Naive B cell (primary cell): ENCODE data around the gene DAZAP1. TPM values are rescaled to one million over a fixed set of nuclear protein-coding genes. Genes with fewer than 3 reads are reported as not detected.

Source experiments
- ATAC-seq, 2 donors: fragments of 150-1000 bp; cut with Tn5 transposase; 2 replicates each; pipeline ENCODE4 v1.10.0; 2021; ENCODE audit warnings: low read depth in 2 of 2, mild to moderate bottlenecking in 2 of 2, moderate library complexity in 2 of 2
- DNase-seq: peaks from one replicate; pipeline ENCODE4 v3.0.0; 2022
- H3K27ac Mint-ChIP-seq, 6 donors: one replicate each; pipeline ENCODE4 v1.8.0; 2020 to 2022; ENCODE audit warnings: mild to moderate bottlenecking in 6 of 6, mixed read lengths in 6 of 6, moderate library complexity in 5 of 6, inconsistent platforms in 2 of 6
- H3K27me3 Mint-ChIP-seq, 3 donors: one replicate each; pipeline ENCODE4 v1.8.0; 2021 to 2022; ENCODE audit warnings: mixed read lengths in 3 of 3, mild to moderate bottlenecking in 1 of 3
- H3K36me3 Mint-ChIP-seq, 2 donors: one replicate each; pipeline ENCODE4 v1.8.0; 2020 to 2022; ENCODE audit warnings: mixed read lengths in 2 of 2, inconsistent platforms in 1 of 2, mild to moderate bottlenecking in 1 of 2
- H3K4me1 Mint-ChIP-seq, 3 donors: one replicate each; pipeline ENCODE4 v1.8.0; 2020 to 2022; ENCODE audit warnings: mixed read lengths in 3 of 3, inconsistent platforms in 1 of 3, mild to moderate bottlenecking in 1 of 3, moderate library complexity in 1 of 3
- H3K4me3 Mint-ChIP-seq, 8 donors: one replicate each; pipeline ENCODE4 v1.8.0; 2020 to 2022; ENCODE audit warnings: mild to moderate bottlenecking in 8 of 8, mixed read lengths in 8 of 8, moderate library complexity in 8 of 8, inconsistent platforms in 2 of 8
- H3K9me3 Mint-ChIP-seq, 7 donors: one replicate each; pipeline ENCODE4 v1.8.0; 2020 to 2022; ENCODE audit warnings: mixed read lengths in 7 of 7, mild to moderate bottlenecking in 5 of 7, inconsistent platforms in 2 of 7, moderate library complexity in 1 of 7
- polyA plus RNA-seq, 6 donors: library from polyadenylated mRNA; unstranded; fragments of 300-500 nt; fragmentation: Illumina TruSeq; gene quantifications; one replicate each; pipeline ENCODE4 v1.2.3, GENCODE V29; 2021; ENCODE audit warnings: low read depth in 6 of 6

DAZAP1 gene
- polyA plus RNA-seq, 6 donors from 2014 or later, result 3.6 to 7.5 (median 6.2) TPM

DNA sequence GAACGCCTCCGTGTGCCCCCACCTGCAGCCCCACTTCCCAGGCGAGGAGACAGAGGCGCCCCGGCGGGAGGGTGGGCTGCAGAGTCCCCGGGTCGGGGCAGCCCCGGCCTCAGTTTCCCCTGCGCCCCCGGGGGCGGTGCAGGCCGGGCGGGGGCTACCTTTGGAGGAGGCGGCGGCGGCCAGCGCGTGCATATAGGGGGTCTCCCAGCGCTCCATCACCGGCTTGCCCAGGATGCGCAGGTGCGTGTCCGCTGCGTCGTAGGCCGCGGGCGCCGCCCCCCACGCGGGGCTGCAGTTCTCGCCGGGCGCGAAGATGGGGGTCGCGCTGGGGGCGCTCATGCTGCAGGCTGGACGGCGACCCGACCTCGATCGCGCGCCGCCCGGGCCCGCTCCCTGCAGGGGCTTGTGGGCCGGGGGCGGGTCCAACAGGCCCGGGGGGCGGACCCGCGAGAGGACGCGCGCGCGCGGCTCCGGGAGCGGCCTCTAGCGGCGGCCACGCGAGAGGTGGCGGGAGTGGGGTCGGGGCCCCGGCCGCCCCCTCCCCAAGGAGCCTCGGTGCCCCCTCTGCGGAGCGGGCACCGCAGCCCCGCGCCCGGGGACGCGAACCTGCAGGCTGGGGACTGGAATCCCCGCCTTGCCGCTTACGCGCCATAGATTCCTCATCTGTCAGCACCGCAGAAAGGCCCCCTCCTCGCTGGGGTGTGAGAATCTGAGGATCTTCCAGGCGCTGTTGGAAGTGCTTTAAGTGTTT lies 6.1 kb upstream of the DAZAP1 start, which contains the start of gene GAMT:
TSS of gene GAMT (minus strand) at position 405 of the 751 bp plus-strand sequence. CDS start at position 339, 66 bp downstream.
- Mint-ChIP-seq H3K9me3 (no peaks in the 10 kb centered on the region), H3K4me3 (peak within 1 kb of the TSS; percentile 69 to 88 (median 78)), H3K36me3 (no peaks in the 10 kb centered on the region), H3K4me1 (peaks cover 10 to 16% (median 13%) of the 10 kb centered on the region in 3 donors), H3K27me3 (peaks cover 0 to 13% (median 8%) of the 10 kb centered on the region in 3 donors), H3K27ac (peak within 1 kb of the TSS in 1 of 6 donors; percentile 42)
- DNase-seq (peak; percentile 55), ATAC-seq (peak; percentile 83 to 84)

DNA sequence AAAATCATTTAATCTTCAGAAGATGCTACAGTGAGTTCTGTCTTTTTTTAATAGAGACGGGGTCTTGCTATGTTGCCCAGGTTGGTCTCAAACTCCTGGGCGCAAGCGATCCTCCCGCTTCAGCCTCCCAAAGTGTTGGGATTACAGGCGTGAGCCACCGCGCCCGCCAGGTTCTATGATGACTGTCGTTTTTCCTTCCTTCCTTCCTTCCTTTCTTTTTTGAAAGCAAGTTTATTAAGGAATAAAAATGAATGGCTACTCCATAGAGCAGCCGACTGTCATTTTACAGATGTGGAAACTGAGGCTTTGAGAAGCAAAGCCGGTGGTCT lies 5.5 kb upstream of the DAZAP1 start:
- ATAC-seq (no peak), DNase-seq (no peak)
- Mint-ChIP-seq H3K27ac (no peak overlapping the region), H3K9me3 (no peaks in the 10 kb centered on the region), H3K4me1 (peaks cover 15 to 21% (median 18%) of the 10 kb centered on the region in 3 donors), H3K4me3 (peak overlapping the region; percentile 49 to 88 (median 73)), H3K27me3 (peaks cover 0 to 13% (median 8%) of the 10 kb centered on the region in 3 donors), H3K36me3 (no peaks in the 10 kb centered on the region)

- DNase-seq, result no peak
- Mint-ChIP-seq H3K27ac (peak overlapping the region in 3 of 6 donors; percentile 39 to 66 (median 56)), H3K9me3 (no peaks in the 10 kb centered on the region), H3K4me3 (peak overlapping the region in 7 of 8 donors; percentile 51 to 89 (median 73)), H3K27me3 (peaks cover 0 to 13% (median 8%) of the 10 kb centered on the region in 3 donors), H3K36me3 (no peaks in the 10 kb centered on the region), H3K4me1 (peaks cover 16 to 22% (median 21%) of the 10 kb centered on the region in 3 donors)
- ATAC-seq, result no peak
Observed at GRCh38 chr19:1402411-1403070, 4.8 kb upstream of the DAZAP1 start.

DNA sequence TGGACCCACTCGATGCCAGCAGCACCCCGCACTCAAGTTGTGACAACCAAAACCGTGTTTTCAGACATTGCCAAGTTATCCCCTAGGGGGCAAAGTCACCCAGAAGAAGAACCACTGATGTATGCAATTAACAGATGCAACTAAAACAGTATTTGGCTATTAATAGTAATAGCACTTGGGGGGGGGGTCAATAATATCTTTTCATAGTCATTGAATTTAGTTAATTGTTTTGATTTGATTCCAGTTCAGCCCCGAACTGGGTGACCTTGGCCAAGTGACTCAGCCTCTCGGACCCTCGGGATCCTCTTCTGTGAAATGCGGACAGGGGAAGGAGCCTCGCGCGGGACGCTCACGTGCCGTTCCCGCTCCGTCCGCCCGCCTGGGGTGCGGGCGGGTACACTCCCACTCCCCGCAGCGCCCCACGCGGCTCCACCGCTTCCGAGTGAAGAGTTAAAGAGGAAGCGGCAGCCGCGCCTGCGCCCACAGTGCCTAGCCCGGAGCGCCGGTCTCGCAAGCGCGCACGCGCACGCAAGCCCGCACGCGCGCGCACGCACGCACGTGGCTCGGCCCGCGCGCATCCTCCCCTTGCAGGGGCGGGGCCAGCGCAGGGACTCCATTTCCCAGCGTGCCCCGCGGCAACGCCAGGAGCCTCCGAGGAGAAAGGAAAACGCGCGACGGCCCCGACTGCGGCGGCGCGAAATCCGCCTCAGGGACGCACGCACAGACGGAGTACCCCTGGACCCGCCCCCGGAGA lies 435 bp upstream of the DAZAP1 start:
- H3K9me3 Mint-ChIP-seq, result no peaks in the 10 kb centered on the region
- H3K4me3 Mint-ChIP-seq, result peak overlapping the region; percentile 75 to 91 (median 84)
- peaks cover 42 to 48% (median 46%) of the 10 kb centered on the region in 3 donors for H3K4me1 Mint-ChIP-seq
- H3K36me3 Mint-ChIP-seq, result no peaks in the 10 kb centered on the region
- peaks cover 0 to 13% (median 8%) of the 10 kb centered on the region in 3 donors for H3K27me3 Mint-ChIP-seq
- H3K27ac Mint-ChIP-seq, result peak overlapping the region; percentile 75 to 91 (median 89)
- ATAC-seq (peak; percentile 72 to 77), DNase-seq (peak; percentile 100)

GRCh38 chr19:1408300-1409203 lies 1.2 kb downstream of the DAZAP1 start:
- Mint-ChIP-seq H3K27me3 (peaks cover 0 to under 1% (median 0%) of the 10 kb centered on the region in 3 donors), H3K36me3 (no peaks in the 10 kb centered on the region), H3K27ac (peak overlapping the region in 5 of 6 donors; percentile 56 to 95 (median 92)), H3K9me3 (no peaks in the 10 kb centered on the region), H3K4me1 (peaks cover 43 to 52% (median 51%) of the 10 kb centered on the region in 3 donors), H3K4me3 (peak overlapping the region; percentile 84 to 97 (median 90))
- ATAC-seq (peak; percentile 2 to 6), DNase-seq (peak; percentile 47)

GRCh38 chr19:1409204-1410005 lies 2.0 kb downstream of the DAZAP1 start:
- Mint-ChIP-seq H3K4me3 (peak overlapping the region; percentile 84 to 97 (median 90)), H3K4me1 (peaks cover 43 to 59% (median 56%) of the 10 kb centered on the region in 3 donors)

GRCh38 chr19:1410136-1410786 lies 2.9 kb downstream of the DAZAP1 start:
- ATAC-seq (no peak), DNase-seq (no peak)
- Mint-ChIP-seq H3K4me3 (peak overlapping the region; percentile 35 to 97 (median 84)), H3K36me3 (no peaks in the 10 kb centered on the region), H3K27me3 (no peaks in the 10 kb centered on the region), H3K27ac (peak overlapping the region in 3 of 6 donors; percentile 83 to 90 (median 84)), H3K9me3 (no peaks in the 10 kb centered on the region), H3K4me1 (peaks cover 48 to 65% (median 62%) of the 10 kb centered on the region in 3 donors)

More at GRCh38 chr19:1409204-1410005, 2.0 kb downstream of the DAZAP1 start:
- Mint-ChIP-seq H3K9me3 (no peaks in the 10 kb centered on the region), H3K27ac (peak overlapping the region in 3 of 6 donors; percentile 56 to 95 (median 90)), H3K36me3 (no peaks in the 10 kb centered on the region), H3K27me3 (no peaks in the 10 kb centered on the region)
- ATAC-seq (no peak), DNase-seq (no peak)

DNA sequence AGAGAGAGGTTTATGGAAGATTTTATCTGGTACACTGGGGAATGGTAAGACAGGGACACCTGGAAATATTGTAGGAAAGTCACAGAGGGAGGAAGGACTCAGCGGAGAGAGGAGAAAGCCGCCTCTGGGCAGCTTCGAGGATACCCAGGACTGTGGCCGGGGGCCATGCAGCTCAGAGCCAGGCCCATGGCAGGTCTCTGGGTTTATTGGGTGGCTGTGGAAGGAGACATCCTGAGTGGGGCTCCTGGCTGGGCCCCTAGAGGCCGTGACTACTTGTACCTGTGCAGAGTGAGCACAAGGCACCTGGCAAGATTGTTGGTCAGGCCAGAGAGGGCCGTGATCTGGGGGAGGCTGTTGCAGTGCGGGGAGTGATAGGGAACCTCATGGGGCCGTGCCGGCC lies 3.4 kb downstream of the DAZAP1 start:
- no peaks in the 10 kb centered on the region for H3K9me3 Mint-ChIP-seq
- H3K4me3 Mint-ChIP-seq, result peak overlapping the region in 7 of 8 donors; percentile 26 to 97 (median 67)
- ATAC-seq (no peak), DNase-seq (no peak)
- peaks cover 51 to 70% (median 64%) of the 10 kb centered on the region in 3 donors for H3K4me1 Mint-ChIP-seq
- H3K27ac Mint-ChIP-seq, result peak overlapping the region in 3 of 6 donors; percentile 26 to 90 (median 84)
- no peaks in the 10 kb centered on the region for H3K27me3 Mint-ChIP-seq
- no peaks in the 10 kb centered on the region for H3K36me3 Mint-ChIP-seq

DNA sequence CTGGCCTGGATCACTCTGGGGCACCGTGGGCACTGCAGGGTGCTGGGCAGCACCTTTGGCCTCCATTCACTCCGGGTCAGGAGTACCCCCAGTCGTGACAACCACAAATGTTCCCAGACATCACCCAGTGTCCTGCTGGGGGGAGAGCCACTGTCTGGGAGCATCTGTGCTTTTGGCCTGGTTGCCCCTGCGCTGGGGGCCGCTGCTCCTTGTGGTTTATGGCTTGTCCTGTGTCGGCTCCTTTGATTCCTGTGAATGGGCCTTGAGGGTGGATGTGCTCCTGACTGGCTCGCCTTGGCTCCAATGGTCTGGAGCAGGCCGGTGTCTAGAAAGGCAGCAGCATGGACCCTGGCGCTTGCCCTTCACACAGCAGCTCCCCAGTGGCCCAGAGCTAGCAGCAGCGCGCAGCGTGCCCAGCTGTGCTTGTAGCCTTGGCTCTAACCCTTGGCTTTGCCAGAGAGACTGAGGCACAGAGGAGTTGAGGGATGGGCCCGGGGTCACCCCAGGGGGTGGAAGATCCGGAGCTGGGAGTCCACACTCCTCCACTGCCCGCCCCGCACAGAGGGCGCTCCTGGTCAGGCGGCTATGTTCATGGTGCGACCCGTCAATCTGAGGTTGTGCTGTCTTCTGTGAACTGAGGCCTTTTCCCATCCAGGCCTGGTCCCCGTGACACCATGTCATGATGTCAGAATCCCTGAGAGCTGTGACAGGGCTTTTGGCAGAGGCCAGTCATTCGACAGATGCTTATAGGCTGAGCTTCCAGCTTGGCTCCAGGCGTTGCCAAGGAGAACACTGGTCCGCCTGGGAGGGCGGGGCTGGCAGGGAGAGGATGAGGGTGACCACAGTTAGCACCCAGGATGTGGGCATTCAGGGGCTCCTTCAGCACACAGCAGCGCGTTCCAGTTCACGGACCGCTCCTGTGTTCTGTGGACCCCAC lies 4.1 kb downstream of the DAZAP1 start:
- Mint-ChIP-seq H3K36me3 (no peaks in the 10 kb centered on the region), H3K27ac (peak overlapping the region in 2 of 6 donors; percentile 62 to 90), H3K9me3 (no peaks in the 10 kb centered on the region), H3K4me1 (peaks cover 54 to 74% (median 66%) of the 10 kb centered on the region in 3 donors), H3K27me3 (no peaks in the 10 kb centered on the region), H3K4me3 (peak overlapping the region in 3 of 8 donors; percentile 74 to 86 (median 83))
- DNase-seq (no peak), ATAC-seq (no peak)

DNA sequence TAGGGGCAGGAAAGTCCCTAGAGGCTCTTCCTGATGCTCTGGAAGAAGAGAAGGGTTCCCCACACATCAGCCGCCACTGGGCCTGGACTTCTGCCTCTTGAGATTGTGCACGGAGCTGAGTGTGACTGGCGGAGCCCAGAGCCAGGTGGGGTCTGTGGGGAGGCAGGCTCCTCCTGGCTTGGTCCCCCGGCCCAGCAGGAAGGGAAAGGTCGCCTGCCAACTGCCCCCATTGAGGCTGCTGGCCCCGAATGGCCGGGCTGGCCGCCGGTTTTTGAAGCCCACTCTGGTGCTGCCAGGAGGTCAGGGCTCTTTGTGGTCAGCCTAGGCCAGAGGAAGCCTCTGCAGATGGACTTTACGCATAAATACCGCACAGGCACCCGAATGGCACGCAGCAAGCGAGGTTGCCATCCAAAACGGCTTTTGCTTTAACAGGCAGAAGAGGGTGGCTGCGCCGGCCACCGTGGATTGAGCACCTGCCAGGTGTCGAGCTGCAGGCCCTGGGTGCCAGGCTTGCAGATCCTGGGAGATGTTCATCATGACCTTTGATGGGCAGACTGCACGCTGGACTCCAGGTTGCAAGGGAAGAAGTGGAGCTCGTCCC lies 5.0 kb downstream of the DAZAP1 start:
- no peak for ATAC-seq
- no peak overlapping the region for H3K4me3 Mint-ChIP-seq
- H3K9me3 Mint-ChIP-seq, result no peaks in the 10 kb centered on the region
- H3K36me3 Mint-ChIP-seq, result no peaks in the 10 kb centered on the region
- H3K27me3 Mint-ChIP-seq, result no peaks in the 10 kb centered on the region
- peaks cover 51 to 79% (median 65%) of the 10 kb centered on the region in 3 donors for H3K4me1 Mint-ChIP-seq
- no peak overlapping the region for H3K27ac Mint-ChIP-seq
- no peak for DNase-seq
